ENCODE results near the gene DHX34. TPM values are rescaled to one million over a fixed set of nuclear protein-coding genes. Genes with fewer than 3 reads are reported as not detected.
"Not testable (repeated sequence)": the region's sequence is repeated elsewhere in the genome, so short reads cannot be mapped to it uniquely, and the experiment has no call there.

Gene DHX34
- total RNA-seq, 4 donors from 2014 or later: 10.7 to 20.8 (median 17.7) TPM

GRCh38 chr19:47357788-47358680, 8.9 kb downstream of the DHX34 start:
- no peaks in the 10 kb centered on the region for H3K9me3 ChIP-seq
- H3K27ac ChIP-seq: no peak overlapping the region
- intact Hi-C loops (cut with DNase I): no loop called here
- no peaks in the 10 kb centered on the region for H3K4me1 ChIP-seq
- no peak for DNase-seq
- H3K27me3 ChIP-seq: no peaks in the 10 kb centered on the region
- peaks cover 58 to 100% (median 76%) of the 10 kb centered on the region in 3 donors for H3K36me3 ChIP-seq
- 94% methylated on average over 7 of the region's 28 CpGs for WGBS, 2 donors
- H3K4me3 ChIP-seq: no peak overlapping the region
- TF ChIP-seq CTCF (IDR thresholded peaks at IDR 0.05): no peak
- TF ChIP-seq POLR2A (IDR thresholded peaks at IDR 0.05): no peak

GRCh38 chr19:47358936-47359335, 9.8 kb downstream of the DHX34 start:
- H3K4me1 ChIP-seq: no peaks in the 10 kb centered on the region
- no CpG with 5 or more reads among the region's 6 CpGs for WGBS, 2 donors
- no peak overlapping the region for H3K4me3 ChIP-seq
- H3K36me3 ChIP-seq: peaks cover 56 to 100% (median 75%) of the 10 kb centered on the region in 3 donors
- DNase-seq: no peak
- intact Hi-C loops (cut with DNase I): no loop called here
- H3K27me3 ChIP-seq: no peaks in the 10 kb centered on the region
- TF ChIP-seq CTCF (IDR thresholded peaks at IDR 0.05) (no peak), POLR2A (IDR thresholded peaks at IDR 0.05) (no peak)
- H3K9me3 ChIP-seq: no peaks in the 10 kb centered on the region
- no peak overlapping the region for H3K27ac ChIP-seq

GRCh38 chr19:47362321-47362720, 13.2 kb downstream of the DHX34 start:
- H3K36me3 ChIP-seq: peaks cover 37 to 100% (median 62%) of the 10 kb centered on the region in 3 donors
- H3K9me3 ChIP-seq: no peaks in the 10 kb centered on the region
- no peaks in the 10 kb centered on the region for H3K4me1 ChIP-seq
- 86 to 92% methylated on average over 17 to 20 of the region's 21 CpGs for WGBS, 2 donors
- no peak for DNase-seq
- no peaks in the 10 kb centered on the region for H3K27me3 ChIP-seq
- intact Hi-C loops (cut with DNase I): no loop called here
- no peak overlapping the region for H3K4me3 ChIP-seq
- H3K27ac ChIP-seq: no peak overlapping the region
- TF ChIP-seq CTCF (IDR thresholded peaks at IDR 0.05) (no peak), POLR2A (IDR thresholded peaks at IDR 0.05) (no peak)

- Histone ChIP-seq H3K9me3 (no peaks in the 10 kb centered on the region), H3K27me3 (no peaks in the 10 kb centered on the region), H3K27ac (peak overlapping the region in 1 of 4 donors; percentile 21), H3K36me3 (peaks cover 23 to 99% (median 51%) of the 10 kb centered on the region in 3 donors), H3K4me1 (no peaks in the 10 kb centered on the region), H3K4me3 (no peak overlapping the region)
- intact Hi-C loops (cut with DNase I): no loop called here
- TF ChIP-seq CTCF (IDR thresholded peaks at IDR 0.05) (no peak), POLR2A (IDR thresholded peaks at IDR 0.05) (no peak)
- DNase-seq: no peak
- 64 to 82% methylated on average over 9 to 13 of the region's 13 CpGs for WGBS, 2 donors
Observed at GRCh38 chr19:47363758-47364531, 14.8 kb downstream of the DHX34 start.

- H3K36me3 ChIP-seq: peaks cover 29 to 99% (median 53%) of the 10 kb centered on the region in 3 donors
- H3K4me1 ChIP-seq; DNase-seq; intact Hi-C loops (cut with DNase I); H3K4me3 ChIP-seq; H3K27ac ChIP-seq; H3K27me3 ChIP-seq; H3K9me3 ChIP-seq: not testable (repeated sequence)
- WGBS, 2 donors: 82 to 100% methylated on average over 2 to 7 of the region's 10 CpGs
Observed at GRCh38 chr19:47365455-47365854, 16.3 kb downstream of the DHX34 start.

All from esophagus squamous epithelium (tissue), 5 donors.